MM.1S (cell line): Measurements from ENCODE around the gene MACROD2.

Source experiments
- DNase-seq: peaks from one replicate; pipeline ENCODE4 v3.0.0-alpha.2; 2015
- H2AFZ ChIP-seq: fragments of 300-600 bp; sonication (generic); 2 replicates; pipeline ENCODE4 v1.6.0; 2016; ENCODE audit warnings: antibody characterized with exemption, low read length
- H3F3A ChIP-seq: fragments of 300-600 bp; sonication (generic); 2 replicates; pipeline ENCODE4 v1.6.1; 2016; ENCODE audit warnings: mild to moderate bottlenecking, antibody characterized with exemption, low read length, moderate library complexity, mixed read lengths; ENCODE audit not compliant: insufficient read depth
- H3K27ac ChIP-seq: fragments of 300-600 bp; sonication (generic); 2 replicates; pipeline ENCODE4 v1.5.1; 2016; ENCODE audit warnings: mild to moderate bottlenecking, low read length
- H3K27me3 ChIP-seq: fragments of 300-600 bp; sonication (generic); replicated peaks from 2 replicates; pipeline ENCODE4 v1.6.0; 2016; ENCODE audit warnings: low read length; ENCODE audit not compliant: insufficient read depth
- H3K36me3 ChIP-seq: fragments of 300-600 bp; sonication (generic); replicated peaks from 2 replicates; pipeline ENCODE4 v1.6.1; 2016; ENCODE audit warnings: mild to moderate bottlenecking, low read length, mixed read lengths; ENCODE audit not compliant: insufficient read depth
- H3K4me1 ChIP-seq: fragments of 300-600 bp; sonication (generic); 2 replicates; pipeline ENCODE4 v1.6.1; 2016; ENCODE audit warnings: low read length, mixed read lengths
- H3K4me2 ChIP-seq: fragments of 300-600 bp; sonication (generic); 2 replicates; pipeline ENCODE4 v1.6.0; 2016; ENCODE audit warnings: low read depth, low read length
- H3K4me3 ChIP-seq: fragments of 300-600 bp; sonication (generic); 2 replicates; pipeline ENCODE4 v1.5.1; 2016; ENCODE audit warnings: low read length, mixed read lengths
- H3K79me2 ChIP-seq: fragments of 300-600 bp; sonication (generic); 2 replicates; pipeline ENCODE4 v1.6.1; 2016; ENCODE audit warnings: mixed run types, low read length, mixed read lengths
- H3K9ac ChIP-seq: fragments of 300-600 bp; sonication (generic); 2 replicates; pipeline ENCODE4 v1.6.1; 2016; ENCODE audit warnings: low read length, mixed read lengths
- H3K9me2 ChIP-seq: fragments of 300-600 bp; sonication (generic); replicated peaks from 2 replicates; pipeline ENCODE4 v1.6.1; 2016; ENCODE audit warnings: mild to moderate bottlenecking, low read length, mixed read lengths; ENCODE audit not compliant: insufficient read depth
- H3K9me3 ChIP-seq: fragments of 300-600 bp; sonication (generic); replicated peaks from 2 replicates; pipeline ENCODE4 v1.6.1; 2016; ENCODE audit warnings: mild to moderate bottlenecking, low read length, mixed read lengths; ENCODE audit not compliant: insufficient read depth
- H4K20me1 ChIP-seq: fragments of 300-600 bp; sonication (generic); 2 replicates; pipeline ENCODE4 v1.6.1; 2016; ENCODE audit warnings: mild to moderate bottlenecking, low read length, moderate library complexity, mixed read lengths; ENCODE audit not compliant: insufficient read depth
- EZH2 ChIP-seq: fragments of 300-600 bp; sonication (generic); optimal IDR thresholded peaks from 2 replicates; pipeline ENCODE3; 2017; ENCODE audit warnings: low read depth, mild to moderate bottlenecking, antibody characterized with exemption, low read length, mixed read lengths
- EZH2phosphoT487 ChIP-seq: fragments of 300-600 bp; sonication (generic); IDR thresholded peaks from 2 replicates; pipeline ENCODE4 v1.6.1; 2018; ENCODE audit warnings: antibody characterized with exemption, low read length
- TF ChIP-seq, protein P1 (sequence below): fragments of 300-600 bp; sonication (generic); IDR thresholded peaks from 2 replicates; pipeline ENCODE4 v1.5.1; 2016; ENCODE audit warnings: antibody characterized with exemption, low read length, mixed read lengths

MACROD2 gene

DNA sequence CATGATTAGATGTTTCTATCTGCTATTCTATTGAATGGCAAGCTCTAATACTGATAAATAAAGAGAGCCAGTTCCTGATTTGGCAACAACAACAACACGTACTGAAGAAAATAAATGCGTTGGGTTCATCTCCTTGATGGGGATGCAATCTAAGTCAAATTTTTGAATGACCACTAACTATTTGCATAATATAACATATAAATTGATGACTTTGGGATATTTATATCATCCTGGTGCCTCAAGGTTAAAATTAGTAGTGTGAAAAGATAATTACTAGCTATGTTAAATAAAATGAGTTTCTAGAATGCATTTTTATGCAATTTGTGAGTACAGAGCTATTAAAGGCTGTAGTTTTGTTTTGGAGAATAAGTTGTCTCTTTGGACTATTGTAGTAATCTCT is 1681.5 kb downstream of the MACROD2 start:
- no peaks in the 10 kb centered on the region for H3F3A ChIP-seq
- no peak overlapping the region for H2AFZ ChIP-seq
- H3K27me3 ChIP-seq = no peaks in the 10 kb centered on the region
- no peaks in the 10 kb centered on the region for H4K20me1 ChIP-seq
- no peaks in the 10 kb centered on the region for H3K9me3 ChIP-seq
- H3K79me2 ChIP-seq = no peaks in the 10 kb centered on the region
- no peaks in the 10 kb centered on the region for H3K9me2 ChIP-seq
- H3K27ac ChIP-seq = no peak overlapping the region
- no peak overlapping the region for H3K4me2 ChIP-seq
- TF ChIP-seq, protein P1, sequence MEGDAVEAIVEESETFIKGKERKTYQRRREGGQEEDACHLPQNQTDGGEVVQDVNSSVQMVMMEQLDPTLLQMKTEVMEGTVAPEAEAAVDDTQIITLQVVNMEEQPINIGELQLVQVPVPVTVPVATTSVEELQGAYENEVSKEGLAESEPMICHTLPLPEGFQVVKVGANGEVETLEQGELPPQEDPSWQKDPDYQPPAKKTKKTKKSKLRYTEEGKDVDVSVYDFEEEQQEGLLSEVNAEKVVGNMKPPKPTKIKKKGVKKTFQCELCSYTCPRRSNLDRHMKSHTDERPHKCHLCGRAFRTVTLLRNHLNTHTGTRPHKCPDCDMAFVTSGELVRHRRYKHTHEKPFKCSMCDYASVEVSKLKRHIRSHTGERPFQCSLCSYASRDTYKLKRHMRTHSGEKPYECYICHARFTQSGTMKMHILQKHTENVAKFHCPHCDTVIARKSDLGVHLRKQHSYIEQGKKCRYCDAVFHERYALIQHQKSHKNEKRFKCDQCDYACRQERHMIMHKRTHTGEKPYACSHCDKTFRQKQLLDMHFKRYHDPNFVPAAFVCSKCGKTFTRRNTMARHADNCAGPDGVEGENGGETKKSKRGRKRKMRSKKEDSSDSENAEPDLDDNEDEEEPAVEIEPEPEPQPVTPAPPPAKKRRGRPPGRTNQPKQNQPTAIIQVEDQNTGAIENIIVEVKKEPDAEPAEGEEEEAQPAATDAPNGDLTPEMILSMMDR = no peak
- TF ChIP-seq EZH2phosphoT487 (no peak), EZH2 (no peak)
- no peak overlapping the region for H3K4me3 ChIP-seq
- H3K36me3 ChIP-seq = no peaks in the 10 kb centered on the region
- DNase-seq = no peak
- no peak overlapping the region for H3K9ac ChIP-seq
- H3K4me1 ChIP-seq = no peaks in the 10 kb centered on the region

DNA sequence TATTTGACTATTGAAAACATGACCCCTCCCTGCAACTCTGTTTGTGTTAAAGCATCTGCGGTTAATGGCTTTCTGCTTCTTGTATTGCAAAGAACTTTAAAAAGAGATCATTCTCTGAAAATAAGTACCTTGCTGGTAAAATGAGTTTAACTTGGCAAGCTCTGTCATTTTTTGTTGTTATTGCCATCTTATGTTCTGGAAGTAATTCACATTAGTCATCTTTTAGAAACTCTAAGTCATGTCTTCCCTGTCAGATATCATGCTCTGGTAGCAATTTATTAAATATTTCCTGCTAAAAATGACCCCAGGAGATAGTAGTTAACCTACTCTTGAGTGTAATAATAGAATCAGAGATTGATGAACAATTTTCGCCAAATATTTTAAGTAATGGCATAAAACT is 1687.4 kb downstream of the MACROD2 start:
- TF ChIP-seq EZH2phosphoT487 (no peak), EZH2 (no peak)
- TF ChIP-seq, protein P1 = no peak
- no peaks in the 10 kb centered on the region for H3K9me3 ChIP-seq
- H3K79me2 ChIP-seq = no peaks in the 10 kb centered on the region
- H4K20me1 ChIP-seq = no peaks in the 10 kb centered on the region
- no peaks in the 10 kb centered on the region for H3K9me2 ChIP-seq
- H3K4me3 ChIP-seq = no peak overlapping the region
- no peaks in the 10 kb centered on the region for H3K27me3 ChIP-seq
- DNase-seq = no peak
- H3K4me1 ChIP-seq = no peaks in the 10 kb centered on the region
- no peaks in the 10 kb centered on the region for H3F3A ChIP-seq
- no peaks in the 10 kb centered on the region for H3K36me3 ChIP-seq
- no peak overlapping the region for H3K4me2 ChIP-seq
- no peak overlapping the region for H3K9ac ChIP-seq
- H2AFZ ChIP-seq = no peak overlapping the region
- H3K27ac ChIP-seq = no peak overlapping the region

DNA sequence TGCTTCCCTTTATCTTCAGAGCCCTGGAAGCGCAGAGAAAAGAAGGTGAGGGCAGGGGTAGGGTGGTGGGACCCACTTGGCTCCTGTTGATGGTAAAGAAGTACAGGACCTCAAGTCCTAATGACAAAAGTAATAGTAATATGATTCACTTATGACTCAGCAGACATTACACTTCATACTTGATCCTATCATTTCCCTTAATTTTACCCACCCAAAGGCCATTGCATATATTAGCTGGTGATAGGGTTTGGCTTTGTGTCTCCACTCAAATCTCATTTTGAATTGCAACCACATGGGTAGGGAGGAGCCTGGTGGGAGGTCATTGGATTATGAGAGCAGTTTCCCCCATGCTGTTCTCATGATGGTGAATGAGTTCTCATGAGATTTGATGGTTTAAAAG is 1697.3 kb downstream of the MACROD2 start:
- H3K9ac ChIP-seq = no peak overlapping the region
- no peaks in the 10 kb centered on the region for H3K79me2 ChIP-seq
- no peaks in the 10 kb centered on the region for H3K27me3 ChIP-seq
- H3K4me1 ChIP-seq = no peaks in the 10 kb centered on the region
- no peak overlapping the region for H3K27ac ChIP-seq
- H3K4me2 ChIP-seq = no peak overlapping the region
- H3F3A ChIP-seq = no peaks in the 10 kb centered on the region
- H3K9me3 ChIP-seq = no peaks in the 10 kb centered on the region
- TF ChIP-seq EZH2 (no peak), EZH2phosphoT487 (no peak)
- TF ChIP-seq, protein P1 = no peak
- no peak for DNase-seq
- no peaks in the 10 kb centered on the region for H3K9me2 ChIP-seq
- no peak overlapping the region for H2AFZ ChIP-seq
- H3K4me3 ChIP-seq = no peak overlapping the region
- no peaks in the 10 kb centered on the region for H4K20me1 ChIP-seq
- no peaks in the 10 kb centered on the region for H3K36me3 ChIP-seq
